Stimulated activated CD8-positive, alpha-beta memory T cell treated with anti-CD3 and anti-CD28 coated beads, Interleukin-15, amount 100 ng/mL, for 4 hours (primary cell): ENCODE measurements around the gene ACER2.

ENCODE experiments used
- DNase-seq, 2 donors: peaks; one replicate each; pipeline ENCODE4 v3.0.0-alpha.2; 2020; ENCODE audit warnings: low read depth in 2 of 2

The ACER2 gene

GRCh38 chr9:19486803-19487202 lies 78.0 kb downstream of the ACER2 start:
- no peak for DNase-seq

GRCh38 chr9:19488721-19489120 lies 79.9 kb downstream of the ACER2 start:
- DNase-seq = no peak

GRCh38 chr9:19490269-19490668 lies 81.5 kb downstream of the ACER2 start:
- DNase-seq = no peak

- DNase-seq = no peak
Observed at GRCh38 chr9:19490828-19491227, 82.0 kb downstream of the ACER2 start.

GRCh38 chr9:19492775-19493173 lies 84.0 kb downstream of the ACER2 start:
- DNase-seq = no peak

GRCh38 chr9:19493174-19493811 lies 84.5 kb downstream of the ACER2 start:
- DNase-seq = no peak

- DNase-seq = no peak
Observed at GRCh38 chr9:19493876-19494275, 85.1 kb downstream of the ACER2 start.

GRCh38 chr9:19495186-19496028 lies 86.6 kb downstream of the ACER2 start:
- DNase-seq = no peak

GRCh38 chr9:19496321-19497050 lies 87.7 kb downstream of the ACER2 start:
- no peak for DNase-seq

DNA sequence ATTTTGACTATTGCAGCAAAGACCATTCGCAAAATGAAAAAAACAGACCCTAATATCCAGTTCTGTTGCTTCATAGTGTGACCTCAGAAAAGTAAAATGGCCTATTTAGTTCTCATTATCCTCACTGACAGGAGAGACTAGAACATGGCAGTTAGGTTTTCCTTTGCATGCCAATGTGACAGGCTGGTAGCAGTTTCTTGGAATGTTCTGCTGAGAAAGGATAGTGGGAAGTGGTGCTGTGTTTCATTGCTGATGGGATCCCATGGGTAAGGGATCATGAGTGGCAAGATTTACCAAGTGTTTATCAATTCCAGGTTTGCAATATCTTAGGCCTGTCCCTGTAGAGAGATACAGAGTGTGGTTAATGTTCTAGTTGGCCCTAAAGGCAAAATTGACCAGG lies 88.5 kb downstream of the ACER2 start:
- DNase-seq = no peak

- no peak for DNase-seq
Observed at GRCh38 chr9:19498015-19498414, 89.2 kb downstream of the ACER2 start.
